HepG2 (cell line): ENCODE data around the gene TMEM139. TPM values are rescaled to one million over a fixed set of nuclear protein-coding genes. Genes with fewer than 3 reads are reported as not detected.

Experiments
- ATAC-seq: fragments of 200-7000 bp; cut with Tn5 transposase; 3 replicates; pipeline ENCODE4 v1.9.1; 2020; ENCODE audit warnings: mild to moderate bottlenecking, moderate library complexity
- BruUV-seq: library from RNA; stranded (reverse); fragments of 400-500 nt; replicated peaks from 2 replicates; lab custom pipeline; 2021; lab: Mats Ljungman, UMichigan
- CTCF ChIA-PET: fragments of 300-600 bp; formaldehyde crosslinking; extraction: SDS; loops from one replicate; lab custom pipeline; 2021; ENCODE audit warnings: low total read pairs, inconsistent platforms, low intra/inter-chr PET ratio; lab: Yijun Ruan, JAX
- POLR2A ChIA-PET: fragments of 350-600 bp; sonication (Branson Sonifier 250); formaldehyde crosslinking; loops from one replicate; lab custom pipeline; 2020; ENCODE audit warnings: antibody characterized with exemption, inconsistent platforms; lab: Yijun Ruan, JAX
- DNase-seq: peaks from one replicate; pipeline ENCODE4 v3.0.0-alpha.2; 2015; ENCODE audit warnings: low spot score
- FAIRE-seq: peaks from 3 replicates; lab custom pipeline; 2011; peaks lifted over from hg19 to GRCh38; lab: Jason Lieb, UNC
- H2AFZ ChIP-seq: one replicate; pipeline ENCODE4 v1.6.1; 2011; ENCODE audit warnings: low read length, inconsistent platforms
- H3K27ac ChIP-seq: fragments of 300-600 bp; 3 replicates; pipeline ENCODE4 v1.8.0; 2011; ENCODE audit warnings: mixed run types, mild to moderate bottlenecking, mixed read lengths, low read length, inconsistent platforms; ENCODE audit not compliant: insufficient read depth; ENCODE audit errors: extremely low read length
- H3K27me3 ChIP-seq, 2 experiments: fragments of 200-600 bp in 1 of 2; 2 replicates in 1 of 2; 3 replicates in 1 of 2; pipeline versions ENCODE4 v1.6.0 to v1.8.0; 2011; ENCODE audit warnings: low read length in 2 of 2, mild to moderate bottlenecking in 2 of 2, moderate library complexity in 2 of 2, inconsistent platforms in 1 of 2; ENCODE audit not compliant: insufficient read depth in 2 of 2, control insufficient read depth in 1 of 2
- H3K36me3 ChIP-seq, 2 experiments: fragments of 200-600 bp in 1 of 2; replicated peaks in 1 of 2; 2 replicates in 1 of 2; 3 replicates in 1 of 2; pipeline versions ENCODE4 v1.5.1 to v1.8.0; 2011; ENCODE audit warnings: low read length in 2 of 2, inconsistent platforms in 1 of 2; ENCODE audit not compliant: insufficient read depth in 2 of 2, control insufficient read depth in 1 of 2
- H3K4me1 ChIP-seq: 2 replicates; pipeline ENCODE4 v1.5.1; 2012; ENCODE audit warnings: low read length, inconsistent platforms; ENCODE audit not compliant: insufficient read depth
- H3K4me2 ChIP-seq: 2 replicates; pipeline ENCODE4 v1.6.0; 2011; ENCODE audit warnings: low read depth, low read length, inconsistent platforms
- H3K4me3 ChIP-seq, 3 experiments: fragments of 200-600 bp in 1 of 3; sonication (generic), shearing (Covaris generic) in 1 of 3; replicated peaks in 1 of 3; 2 replicates each; pipeline ENCODE4 v1.5.1; 2011 to 2016; ENCODE audit warnings: low read length in 3 of 3, inconsistent platforms in 2 of 3, low read depth in 2 of 3, mild to moderate bottlenecking in 2 of 3, control low read depth in 1 of 3, mixed read lengths in 1 of 3; ENCODE audit not compliant: insufficient read depth in 1 of 3
- H3K79me2 ChIP-seq: one replicate; pipeline ENCODE4 v1.6.1; 2011; ENCODE audit warnings: low read length, inconsistent platforms; ENCODE audit not compliant: insufficient read depth
- H3K9ac ChIP-seq: 2 replicates; pipeline ENCODE4 v1.6.0; 2011; ENCODE audit warnings: mild to moderate bottlenecking, low read depth, low read length, inconsistent platforms; ENCODE audit not compliant: insufficient read depth
- H3K9me3 ChIP-seq: 2 replicates; pipeline ENCODE4 v1.5.1; 2012; ENCODE audit warnings: mild to moderate bottlenecking, low read length
- H4K20me1 ChIP-seq: 2 replicates; pipeline ENCODE4 v1.6.0; 2011; ENCODE audit warnings: inconsistent platforms, mild to moderate bottlenecking, low read length, moderate library complexity; ENCODE audit not compliant: insufficient read depth
- ERF ChIP-seq: IDR thresholded peaks from 2 replicates; pipeline ENCODE4 v1.6.1; 2018; ENCODE audit warnings: missing biosample characterization, missing genetic modification reagents
- ZBTB44 ChIP-seq: sonication (generic); formaldehyde crosslinking; IDR thresholded peaks from 2 replicates; pipeline ENCODE4 v1.4.0; 2020; ENCODE audit warnings: missing genetic modification reagents
- ZNF607 ChIP-seq: sonication (generic); formaldehyde crosslinking; IDR thresholded peaks from 2 replicates; pipeline ENCODE4 v1.5.1; 2020; ENCODE audit warnings: missing genetic modification reagents, mild to moderate bottlenecking, borderline replicate concordance
- ZNF737 ChIP-seq: sonication (generic); formaldehyde crosslinking; IDR thresholded peaks from 2 replicates; pipeline ENCODE4 v1.5.0; 2020; ENCODE audit warnings: missing genetic modification reagents, mild to moderate bottlenecking, borderline replicate concordance
- ZNF850 ChIP-seq: sonication (generic); formaldehyde crosslinking; conservative IDR thresholded peaks from 2 replicates; pipeline ENCODE4 v1.9.0; 2021; ENCODE audit warnings: mild to moderate bottlenecking, missing genetic modification reagents
- WGBS: methylation state at CpG from one replicate; pipeline ENCODE4 v1.1.6; 2017; ENCODE audit warnings: low lambda C conversion rate; 5-methylcytosine and 5-hydroxymethylcytosine counted together
- in situ Hi-C: cut with HindIII; loops from 2 replicates; pipeline ENCODE4 v1.10.0; 2017; ENCODE audit warnings: low pct_unique_long_range_greater_than_20kb; ENCODE audit not compliant: extremely low pct_ligation_motif_present
- intact Hi-C: fragments of 100-400 bp; cut with micrococcal nuclease; formaldehyde crosslinking; loops from one replicate; pipeline ENCODE4 v1.10.0; 2022; ENCODE audit not compliant: unreplicated experiment
- polyA plus RNA-seq, 8 experiments: library from polyadenylated mRNA; depleted of rRNA in 3 of 8; stranded (reverse) in 7 of 8; unstranded in 1 of 8; fragments of >200 nt; fragmentation: Illumina TruSeq in 4 of 8; extraction: Trizol in 4 of 8; gene quantifications; 2 replicates each; pipeline versions ENCODE4 v1.2.1 to v1.2.3, GENCODE V29; 2011 to 2016; ENCODE audit warnings: low read depth in 4 of 8, missing spikeins in 1 of 8, mixed read lengths in 1 of 8; ENCODE audit not compliant: insufficient read depth in 1 of 8
- total RNA-seq, 5 experiments: library from RNA; depleted of rRNA; stranded (reverse); fragments of >200 nt; fragmentation: Illumina TruSeq; extraction: Trizol; gene quantifications; 2 replicates each; pipeline ENCODE4 v1.2.3, GENCODE V29; 2016; ENCODE audit warnings: low read depth in 1 of 5
- TF ChIP-seq, protein P1 (sequence below): sonication (generic); formaldehyde crosslinking; IDR thresholded peaks from 2 replicates; pipeline ENCODE4 v1.4.0; 2020; ENCODE audit warnings: mild to moderate bottlenecking, missing genetic modification reagents
- TF ChIP-seq, protein P2 (sequence below): sonication (generic); formaldehyde crosslinking; IDR thresholded peaks from 2 replicates; pipeline ENCODE4; 2020; ENCODE audit warnings: missing genetic modification reagents, mild to moderate bottlenecking, borderline replicate concordance
- TF ChIP-seq, protein P3 (sequence below): IDR thresholded peaks from 2 replicates; pipeline ENCODE4 v1.6.1; 2016; ENCODE audit warnings: missing compliant biosample characterization, missing genetic modification reagents, borderline replicate concordance

Gene TMEM139
- total and polyA plus RNA-seq, 2 of the 13 experiments (the other 11 are each of a cell fraction or from before 2014, with no cell fraction given): 7.9 to 14.0 TPM

DNA sequence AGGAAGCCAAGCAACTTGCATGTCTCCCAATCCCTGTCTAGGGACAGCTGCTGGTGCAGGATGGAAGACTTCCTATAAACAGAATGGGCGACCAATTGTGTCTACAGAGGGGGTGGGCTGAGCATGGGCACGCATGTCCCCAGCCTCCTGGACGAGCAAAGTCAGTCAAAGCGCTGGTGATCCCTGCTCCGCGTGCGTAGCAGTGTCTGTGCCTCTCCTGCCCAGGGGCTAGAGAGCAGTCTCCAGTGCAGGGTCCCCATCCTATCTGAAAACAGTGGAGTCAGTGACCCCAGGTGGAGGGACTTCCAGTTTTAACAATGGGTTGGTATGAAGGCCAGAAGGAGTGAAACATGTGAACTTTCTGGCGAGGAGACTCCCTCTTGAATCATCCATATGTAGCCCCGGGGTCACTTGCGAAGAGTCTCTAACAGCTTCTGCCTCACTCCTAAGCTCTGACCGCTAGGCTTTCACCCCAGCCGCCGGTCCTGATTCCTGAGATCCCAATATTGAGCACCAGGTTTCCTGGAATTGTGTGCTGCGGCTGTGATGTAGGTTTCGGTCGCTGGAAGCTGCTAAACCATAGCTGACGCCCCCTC, 2.7 kb downstream of the TMEM139 start:
- Histone ChIP-seq H3K79me2 (peaks cover 26% of the 10 kb centered on the region), H3K9me3 (no peaks in the 10 kb centered on the region), H3K27me3 (no peaks in the 10 kb centered on the region; a peak in 1 of 5 replicates), H4K20me1 (no peaks in the 10 kb centered on the region), H3K27ac (peak overlapping the region; percentile 46), H3K4me1 (peaks cover 65% of the 10 kb centered on the region), H3K4me2 (peak overlapping the region; percentile 64), H2AFZ (no peak overlapping the region), H3K4me3 (peak overlapping the region in 1 of 3 experiments; percentile 79; a peak in 1 of 6 replicates), H3K36me3 (peaks cover 2 to 10% of the 10 kb centered on the region in 2 experiments; a peak in 3 of 5 replicates), H3K9ac (no peak overlapping the region)
- in situ Hi-C loops (no loop called here), intact Hi-C loops (no loop called here)
- FAIRE-seq: no peak
- ChIA-PET POLR2A (interaction anchor here (0.8 to 2.7 kb wide), 9 partner anchors 8 to 108 kb away, joined by 3 to 44 read pairs (median 4); partner anchors contain the start of gene GSTK1), CTCF (interaction anchor here (3.1 kb wide), 1 partner anchor 47 kb away, joined by 7 read pairs; no protein-coding TSS in a partner anchor)
- 100% methylated on average over 13 of the region's 17 CpGs for WGBS
- no peak for ATAC-seq
- DNase-seq: no peak
- BruUV-seq: no TSS peak
- TF ChIP-seq ZBTB44 (CRISPR knock-in tag) (no peak), ZNF850 (CRISPR knock-in tag) (no peak), ZNF737 (CRISPR knock-in tag) (0 out of 2 replicates have a peak, but pooled peaks have one; percentile 27), ERF (no peak), ZNF607 (CRISPR knock-in tag) (no peak)
- TF ChIP-seq, protein P1, sequence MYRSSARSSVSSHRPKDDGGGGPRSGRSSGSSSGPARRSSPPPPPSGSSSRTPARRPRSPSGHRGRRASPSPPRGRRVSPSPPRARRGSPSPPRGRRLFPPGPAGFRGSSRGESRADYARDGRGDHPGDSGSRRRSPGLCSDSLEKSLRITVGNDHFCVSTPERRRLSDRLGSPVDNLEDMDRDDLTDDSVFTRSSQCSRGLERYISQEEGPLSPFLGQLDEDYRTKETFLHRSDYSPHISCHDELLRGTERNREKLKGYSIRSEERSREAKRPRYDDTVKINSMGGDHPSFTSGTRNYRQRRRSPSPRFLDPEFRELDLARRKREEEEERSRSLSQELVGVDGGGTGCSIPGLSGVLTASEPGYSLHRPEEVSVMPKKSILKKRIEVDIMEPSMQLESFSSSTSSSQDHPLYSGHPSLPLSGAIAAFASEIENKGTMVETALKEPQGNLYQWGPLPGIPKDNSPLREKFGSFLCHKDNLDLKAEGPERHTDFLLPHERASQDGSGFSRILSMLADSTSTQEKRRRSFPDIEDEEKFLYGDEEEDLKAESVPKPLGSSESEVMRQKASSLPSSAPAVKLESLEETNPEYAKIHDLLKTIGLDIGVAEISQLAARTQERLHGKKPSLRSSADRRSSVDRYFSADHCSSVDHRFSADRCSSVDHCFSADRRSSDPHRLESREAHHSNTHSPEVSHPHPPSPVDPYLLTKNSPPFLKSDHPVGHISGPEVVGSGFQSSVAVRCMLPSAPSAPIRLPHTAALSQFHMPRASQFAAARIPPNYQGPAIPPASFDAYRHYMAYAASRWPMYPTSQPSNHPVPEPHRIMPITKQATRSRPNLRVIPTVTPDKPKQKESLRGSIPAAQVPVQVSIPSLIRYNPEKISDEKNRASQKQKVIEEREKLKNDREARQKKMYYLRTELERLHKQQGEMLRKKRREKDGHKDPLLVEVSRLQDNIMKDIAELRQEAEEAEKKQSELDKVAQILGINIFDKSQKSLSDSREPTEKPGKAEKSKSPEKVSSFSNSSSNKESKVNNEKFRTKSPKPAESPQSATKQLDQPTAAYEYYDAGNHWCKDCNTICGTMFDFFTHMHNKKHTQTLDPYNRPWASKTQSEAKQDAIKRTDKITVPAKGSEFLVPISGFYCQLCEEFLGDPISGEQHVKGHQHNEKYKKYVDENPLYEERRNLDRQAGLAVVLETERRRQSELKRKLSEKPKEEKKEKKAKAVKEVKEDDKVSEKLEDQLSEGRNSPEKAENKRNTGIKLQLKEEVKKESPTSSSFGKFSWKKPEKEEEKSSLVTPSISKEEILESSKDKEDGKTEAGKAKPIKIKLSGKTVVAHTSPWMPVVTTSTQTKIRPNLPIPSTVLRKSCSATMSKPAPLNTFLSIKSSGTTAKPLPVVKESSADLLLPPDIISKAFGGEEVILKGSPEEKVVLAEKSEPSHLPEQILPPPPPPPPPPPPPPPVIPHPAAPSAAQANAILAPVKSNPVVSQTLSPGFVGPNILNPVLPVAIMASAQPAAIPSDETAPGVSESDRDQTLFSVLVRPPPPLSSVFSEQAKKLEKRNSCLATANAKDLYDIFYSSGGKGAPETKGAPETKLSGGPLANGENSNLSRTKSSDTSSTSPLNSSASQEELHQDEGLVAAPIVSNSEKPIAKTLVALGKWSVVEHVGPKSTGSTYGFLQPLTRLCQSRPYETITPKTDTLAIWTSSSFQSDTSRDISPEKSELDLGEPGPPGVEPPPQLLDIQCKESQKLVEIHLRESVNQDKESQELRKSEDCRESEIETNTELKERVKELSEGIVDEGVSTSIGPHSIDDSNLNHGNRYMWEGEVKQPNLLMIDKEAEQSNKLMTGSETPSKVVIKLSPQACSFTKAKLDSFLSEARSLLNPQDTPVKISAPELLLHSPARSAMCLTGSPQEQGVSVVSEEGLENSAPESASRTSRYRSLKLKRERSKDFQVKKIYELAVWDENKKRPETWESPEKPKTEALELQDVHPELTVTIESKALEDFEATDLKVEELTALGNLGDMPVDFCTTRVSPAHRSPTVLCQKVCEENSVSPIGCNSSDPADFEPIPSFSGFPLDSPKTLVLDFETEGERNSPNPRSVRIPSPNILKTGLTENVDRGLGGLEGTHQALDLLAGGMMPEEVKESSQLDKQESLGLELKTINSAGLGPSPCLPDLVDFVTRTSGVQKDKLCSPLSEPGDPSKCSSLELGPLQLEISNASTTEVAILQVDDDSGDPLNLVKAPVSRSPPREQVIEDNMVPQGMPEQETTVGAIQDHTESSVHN (CRISPR knock-in tag): no peak
- TF ChIP-seq, protein P2, sequence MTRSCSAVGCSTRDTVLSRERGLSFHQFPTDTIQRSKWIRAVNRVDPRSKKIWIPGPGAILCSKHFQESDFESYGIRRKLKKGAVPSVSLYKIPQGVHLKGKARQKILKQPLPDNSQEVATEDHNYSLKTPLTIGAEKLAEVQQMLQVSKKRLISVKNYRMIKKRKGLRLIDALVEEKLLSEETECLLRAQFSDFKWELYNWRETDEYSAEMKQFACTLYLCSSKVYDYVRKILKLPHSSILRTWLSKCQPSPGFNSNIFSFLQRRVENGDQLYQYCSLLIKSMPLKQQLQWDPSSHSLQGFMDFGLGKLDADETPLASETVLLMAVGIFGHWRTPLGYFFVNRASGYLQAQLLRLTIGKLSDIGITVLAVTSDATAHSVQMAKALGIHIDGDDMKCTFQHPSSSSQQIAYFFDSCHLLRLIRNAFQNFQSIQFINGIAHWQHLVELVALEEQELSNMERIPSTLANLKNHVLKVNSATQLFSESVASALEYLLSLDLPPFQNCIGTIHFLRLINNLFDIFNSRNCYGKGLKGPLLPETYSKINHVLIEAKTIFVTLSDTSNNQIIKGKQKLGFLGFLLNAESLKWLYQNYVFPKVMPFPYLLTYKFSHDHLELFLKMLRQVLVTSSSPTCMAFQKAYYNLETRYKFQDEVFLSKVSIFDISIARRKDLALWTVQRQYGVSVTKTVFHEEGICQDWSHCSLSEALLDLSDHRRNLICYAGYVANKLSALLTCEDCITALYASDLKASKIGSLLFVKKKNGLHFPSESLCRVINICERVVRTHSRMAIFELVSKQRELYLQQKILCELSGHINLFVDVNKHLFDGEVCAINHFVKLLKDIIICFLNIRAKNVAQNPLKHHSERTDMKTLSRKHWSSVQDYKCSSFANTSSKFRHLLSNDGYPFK (CRISPR knock-in tag): no peak
- TF ChIP-seq, protein P3, sequence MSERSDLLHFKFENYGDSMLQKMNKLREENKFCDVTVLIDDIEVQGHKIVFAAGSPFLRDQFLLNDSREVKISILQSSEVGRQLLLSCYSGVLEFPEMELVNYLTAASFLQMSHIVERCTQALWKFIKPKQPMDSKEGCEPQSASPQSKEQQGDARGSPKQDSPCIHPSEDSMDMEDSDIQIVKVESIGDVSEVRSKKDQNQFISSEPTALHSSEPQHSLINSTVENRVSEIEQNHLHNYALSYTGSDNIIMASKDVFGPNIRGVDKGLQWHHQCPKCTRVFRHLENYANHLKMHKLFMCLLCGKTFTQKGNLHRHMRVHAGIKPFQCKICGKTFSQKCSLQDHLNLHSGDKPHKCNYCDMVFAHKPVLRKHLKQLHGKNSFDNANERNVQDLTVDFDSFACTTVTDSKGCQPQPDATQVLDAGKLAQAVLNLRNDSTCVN (CRISPR knock-in tag): no peak
